ENCODE data around the gene COPS6.
A peak's percentile ranks its signal among the peaks of the same experiment; 100 is the strongest.

The COPS6 gene

DNA sequence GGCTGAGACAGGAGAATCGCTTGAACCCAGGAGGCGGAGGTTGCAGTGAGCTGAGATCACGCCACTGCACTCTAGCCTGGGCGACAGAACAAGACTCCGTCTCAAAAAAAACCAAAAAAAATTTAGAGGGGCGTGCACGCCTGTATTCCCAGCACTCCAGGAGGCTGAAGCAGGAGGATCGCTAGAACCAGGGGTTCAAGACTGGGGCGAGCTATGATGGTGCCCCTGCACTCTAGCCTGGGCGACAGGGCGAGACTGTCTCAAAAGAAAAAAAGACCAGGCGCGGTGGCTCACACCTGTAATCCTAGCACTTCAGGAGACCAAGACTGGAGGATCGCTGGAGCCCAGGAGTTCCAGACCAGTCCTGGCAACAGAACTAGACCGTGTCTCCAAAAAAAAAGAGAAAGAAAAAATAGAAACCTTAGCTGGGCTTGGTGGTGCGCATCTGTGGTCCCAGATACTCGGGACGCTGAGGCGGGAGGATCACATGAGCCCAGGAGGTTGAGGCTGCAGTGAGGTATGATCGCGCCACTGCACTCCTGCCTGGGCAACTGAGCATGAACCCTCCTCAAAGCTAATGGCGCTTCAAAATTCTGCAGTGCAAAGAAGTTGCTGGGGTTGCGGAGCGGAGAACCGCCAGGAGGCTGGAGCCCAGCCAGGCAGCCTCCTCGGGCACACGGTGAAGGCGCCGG lies 37.6 kb downstream of the COPS6 start:
- H3F3A ChIP-seq (ENCODE audit: insufficient read depth), result peaks cover 31% of the 10 kb centered on the region
- no peaks in the 10 kb centered on the region for H4K20me1 ChIP-seq (ENCODE audit: low read depth, low read length)
- peak overlapping the region; percentile 94 for H3K4me2 ChIP-seq (ENCODE audit: low read depth, low read length, poor library complexity, severe bottlenecking)
- peak overlapping the region; percentile 71 for H3K4me3 ChIP-seq (ENCODE audit: insufficient read depth, low read length, poor library complexity, severe bottlenecking)
- H3K9ac ChIP-seq (ENCODE audit: low read length), result peak overlapping the region; percentile 84
- H3K36me3 ChIP-seq (ENCODE audit: low read length), result no peaks in the 10 kb centered on the region
- H3K27ac ChIP-seq (ENCODE audit: low read depth, low read length), result peak overlapping the region; percentile 92
- no peak for TF ChIP-seq EZH2phosphoT487 (conservative IDR thresholded peaks at IDR 0.05; ENCODE audit: low read length)
- TF ChIP-seq, protein P1, sequence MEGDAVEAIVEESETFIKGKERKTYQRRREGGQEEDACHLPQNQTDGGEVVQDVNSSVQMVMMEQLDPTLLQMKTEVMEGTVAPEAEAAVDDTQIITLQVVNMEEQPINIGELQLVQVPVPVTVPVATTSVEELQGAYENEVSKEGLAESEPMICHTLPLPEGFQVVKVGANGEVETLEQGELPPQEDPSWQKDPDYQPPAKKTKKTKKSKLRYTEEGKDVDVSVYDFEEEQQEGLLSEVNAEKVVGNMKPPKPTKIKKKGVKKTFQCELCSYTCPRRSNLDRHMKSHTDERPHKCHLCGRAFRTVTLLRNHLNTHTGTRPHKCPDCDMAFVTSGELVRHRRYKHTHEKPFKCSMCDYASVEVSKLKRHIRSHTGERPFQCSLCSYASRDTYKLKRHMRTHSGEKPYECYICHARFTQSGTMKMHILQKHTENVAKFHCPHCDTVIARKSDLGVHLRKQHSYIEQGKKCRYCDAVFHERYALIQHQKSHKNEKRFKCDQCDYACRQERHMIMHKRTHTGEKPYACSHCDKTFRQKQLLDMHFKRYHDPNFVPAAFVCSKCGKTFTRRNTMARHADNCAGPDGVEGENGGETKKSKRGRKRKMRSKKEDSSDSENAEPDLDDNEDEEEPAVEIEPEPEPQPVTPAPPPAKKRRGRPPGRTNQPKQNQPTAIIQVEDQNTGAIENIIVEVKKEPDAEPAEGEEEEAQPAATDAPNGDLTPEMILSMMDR (IDR thresholded peaks at IDR 0.05; ENCODE audit: insufficient read depth, low read length, poor library complexity, severe bottlenecking), result no peak
- H3K79me2 ChIP-seq (ENCODE audit: insufficient read depth, low read length), result peaks cover 14% of the 10 kb centered on the region
- peak overlapping the region; percentile 62 for H2AFZ ChIP-seq (ENCODE audit: low read depth, low read length, severe bottlenecking)
- H3K27me3 ChIP-seq (ENCODE audit: low read length), result no peaks in the 10 kb centered on the region
- H3K9me2 ChIP-seq (replicated peaks; ENCODE audit: insufficient read depth, low read length), result no peaks in the 10 kb centered on the region
- no peaks in the 10 kb centered on the region for H3K9me3 ChIP-seq (ENCODE audit: insufficient read depth, low read length)

DNA sequence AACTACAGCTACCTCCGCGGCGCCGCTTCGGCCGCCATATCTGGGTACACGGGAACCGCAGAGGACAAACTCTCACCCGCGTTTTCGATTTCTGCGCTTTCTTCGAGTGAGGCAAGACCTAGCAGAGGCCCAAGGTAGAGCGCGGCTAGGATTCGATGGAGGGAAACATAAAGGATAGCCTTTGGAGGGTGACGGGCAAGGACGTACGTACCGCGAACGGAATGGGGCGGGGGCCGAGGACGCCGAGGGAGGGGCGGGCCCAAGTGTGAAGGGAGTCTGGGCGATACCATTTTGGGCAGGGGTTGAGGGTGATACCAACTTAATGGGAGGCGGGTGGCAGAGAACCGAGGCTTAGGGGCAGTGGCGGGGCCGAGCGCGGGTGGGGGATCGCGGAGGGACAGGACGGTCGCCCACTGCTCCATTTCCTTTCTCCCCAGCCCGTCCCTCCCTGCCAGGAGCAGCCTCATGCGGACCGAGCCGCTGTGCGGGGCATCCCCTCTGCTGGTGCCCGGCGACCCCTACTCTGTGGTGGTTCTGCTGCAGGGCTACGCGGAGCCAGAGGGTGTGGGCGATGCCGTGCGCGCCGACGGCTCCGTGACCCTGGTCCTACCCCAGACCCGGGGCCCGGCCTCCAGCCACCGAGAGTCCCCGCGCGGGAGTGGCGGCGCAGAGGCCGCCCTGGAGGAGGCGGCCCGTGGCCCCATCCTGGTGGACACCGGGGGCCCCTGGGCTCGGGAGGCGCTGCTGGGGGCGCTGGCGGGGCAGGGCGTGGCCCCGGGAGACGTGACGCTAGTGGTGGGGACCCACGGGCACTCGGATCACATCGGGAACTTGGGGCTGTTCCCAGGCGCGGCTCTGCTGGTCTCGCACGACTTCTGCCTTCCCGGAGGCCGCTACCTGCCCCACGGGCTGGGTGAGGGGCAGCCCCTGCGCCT lies 38.4 kb downstream of the COPS6 start, which contains the start of gene MBLAC1:
MBLAC1 (plus strand) TSS at position 37 of the 935 bp plus-strand sequence; CDS start at position 466, 429 bp downstream.
- H3K36me3 ChIP-seq (ENCODE audit: low read length), result no peaks in the 10 kb centered on the region
- no peaks in the 10 kb centered on the region for H3K27me3 ChIP-seq (ENCODE audit: low read length)
- peak within 1 kb of the TSS; percentile 94 for H3K4me2 ChIP-seq (ENCODE audit: low read depth, low read length, poor library complexity, severe bottlenecking)
- H3K79me2 ChIP-seq (ENCODE audit: insufficient read depth, low read length), result peaks cover 14% of the 10 kb centered on the region
- H3K27ac ChIP-seq (ENCODE audit: low read depth, low read length), result peak within 1 kb of the TSS; percentile 92
- peak within 1 kb of the TSS; percentile 71 for H3K4me3 ChIP-seq (ENCODE audit: insufficient read depth, low read length, poor library complexity, severe bottlenecking)
- H4K20me1 ChIP-seq (ENCODE audit: low read depth, low read length), result no peaks in the 10 kb centered on the region
- no peaks in the 10 kb centered on the region for H3K9me2 ChIP-seq (replicated peaks; ENCODE audit: insufficient read depth, low read length)
- H3K9me3 ChIP-seq (ENCODE audit: insufficient read depth, low read length), result no peaks in the 10 kb centered on the region
- H3K9ac ChIP-seq (ENCODE audit: low read length), result peak within 1 kb of the TSS; percentile 84
- H3F3A ChIP-seq (ENCODE audit: insufficient read depth), result peaks cover 31% of the 10 kb centered on the region
- peak within 1 kb of the TSS; percentile 62 for H2AFZ ChIP-seq (ENCODE audit: low read depth, low read length, severe bottlenecking)
- no peak for TF ChIP-seq EZH2phosphoT487 (conservative IDR thresholded peaks at IDR 0.05; ENCODE audit: low read length)
- TF ChIP-seq, protein P1 (IDR thresholded peaks at IDR 0.05; ENCODE audit: insufficient read depth, low read length, poor library complexity, severe bottlenecking), result no peak

DNA sequence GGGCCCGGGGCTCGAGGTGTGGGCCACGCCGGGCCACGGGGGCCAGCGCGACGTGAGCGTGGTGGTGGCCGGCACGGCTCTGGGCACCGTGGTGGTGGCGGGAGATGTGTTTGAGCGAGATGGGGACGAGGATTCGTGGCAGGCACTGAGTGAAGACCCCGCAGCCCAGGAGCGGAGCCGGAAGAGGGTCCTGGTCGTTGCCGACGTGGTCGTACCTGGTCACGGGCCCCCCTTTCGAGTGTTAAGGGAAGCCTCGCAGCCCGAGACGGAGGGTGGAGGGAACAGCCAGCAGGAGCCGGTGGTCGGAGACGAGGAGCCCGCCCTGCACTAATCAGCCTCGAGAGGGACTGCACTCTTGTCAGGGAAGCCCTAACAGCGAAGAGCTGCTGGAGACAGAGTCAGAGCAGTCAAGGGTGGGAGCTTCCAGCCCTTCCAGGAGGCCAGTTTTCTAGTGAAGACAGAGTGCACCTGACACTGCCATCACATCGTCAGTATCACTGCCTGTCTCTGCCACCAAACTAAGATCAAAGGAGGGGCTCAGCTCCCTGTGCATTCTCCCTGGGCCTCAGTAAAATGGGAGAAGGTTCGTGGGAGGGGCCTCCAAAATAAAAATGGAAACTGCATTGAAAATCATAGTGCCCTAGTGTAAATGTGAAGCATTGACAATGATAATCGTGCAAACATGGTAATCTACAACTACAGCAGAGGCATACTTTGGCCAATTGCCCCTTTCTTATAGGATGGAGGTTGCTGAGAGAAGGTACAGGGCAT lies 39.3 kb downstream of the COPS6 start:
- Histone ChIP-seq H3K79me2 (ENCODE audit: insufficient read depth, low read length) (peaks cover 14% of the 10 kb centered on the region), H3K9me3 (ENCODE audit: insufficient read depth, low read length) (no peaks in the 10 kb centered on the region), H3K4me3 (ENCODE audit: insufficient read depth, low read length, poor library complexity, severe bottlenecking) (peak overlapping the region; percentile 71), H4K20me1 (ENCODE audit: low read depth, low read length) (no peaks in the 10 kb centered on the region), H3K36me3 (ENCODE audit: low read length) (no peaks in the 10 kb centered on the region), H3K27ac (ENCODE audit: low read depth, low read length) (no peak overlapping the region), H3K9ac (ENCODE audit: low read length) (peak overlapping the region; percentile 84), H3K4me2 (ENCODE audit: low read depth, low read length, poor library complexity, severe bottlenecking) (peak overlapping the region; percentile 94), H3K27me3 (ENCODE audit: low read length) (no peaks in the 10 kb centered on the region), H2AFZ (ENCODE audit: low read depth, low read length, severe bottlenecking) (peak overlapping the region; percentile 62), H3K9me2 (replicated peaks; ENCODE audit: insufficient read depth, low read length) (no peaks in the 10 kb centered on the region), H3F3A (ENCODE audit: insufficient read depth) (peaks cover 31% of the 10 kb centered on the region)
- TF ChIP-seq, protein P1 (IDR thresholded peaks at IDR 0.05; ENCODE audit: insufficient read depth, low read length, poor library complexity, severe bottlenecking), result no peak
- TF ChIP-seq EZH2phosphoT487 (conservative IDR thresholded peaks at IDR 0.05; ENCODE audit: low read length), result no peak

All from SU-DHL-6 (cell line).